ENCODE results near the gene CGB5. TPM values are rescaled to one million over a fixed set of nuclear protein-coding genes. Genes with fewer than 3 reads are reported as not detected.

Gene CGB5
- polyA plus RNA-seq, 1 donor = not detected

Other genes with a start within 250 kb of the CGB5 start
- 28.5 TPM for gene BCAT2, start 232.8 kb upstream of the CGB5 start, polyA plus RNA-seq (ENCODE audit: insufficient read length)
- 3.8 TPM for gene HSD17B14, start 207.4 kb upstream of the CGB5 start, polyA plus RNA-seq (ENCODE audit: insufficient read length)
- gene PLEKHA4, start 175.2 kb upstream of the CGB5 start, polyA plus RNA-seq (ENCODE audit: insufficient read length) = 40.4 TPM
- gene PPP1R15A, start 171.4 kb upstream of the CGB5 start, polyA plus RNA-seq (ENCODE audit: insufficient read length) = 59.4 TPM
- not detected for gene TULP2, start 145.1 kb upstream of the CGB5 start, polyA plus RNA-seq (ENCODE audit: insufficient read length)
- gene NUCB1, start 143.5 kb upstream of the CGB5 start, polyA plus RNA-seq (ENCODE audit: insufficient read length) = 175 TPM
- gene DHDH, start 110.1 kb upstream of the CGB5 start, polyA plus RNA-seq (ENCODE audit: insufficient read length) = 0.93 TPM
- gene BAX, start 89.0 kb upstream of the CGB5 start, polyA plus RNA-seq (ENCODE audit: insufficient read length) = 39.3 TPM
- gene FTL, start 78.5 kb upstream of the CGB5 start, polyA plus RNA-seq (ENCODE audit: insufficient read length) = 701 TPM
- gene GYS1, start 50.5 kb upstream of the CGB5 start, polyA plus RNA-seq (ENCODE audit: insufficient read length) = 108 TPM
- gene RUVBL2, start 50.0 kb upstream of the CGB5 start, polyA plus RNA-seq (ENCODE audit: insufficient read length) = 61.0 TPM
- gene LHB, start 26.8 kb upstream of the CGB5 start, polyA plus RNA-seq (ENCODE audit: insufficient read length) = not detected
- gene CGB3, start 19.5 kb upstream of the CGB5 start, polyA plus RNA-seq (ENCODE audit: insufficient read length) = not detected
- not detected for gene CGB2, start 12.0 kb upstream of the CGB5 start, polyA plus RNA-seq (ENCODE audit: insufficient read length)
- gene CGB1, start 7.0 kb upstream of the CGB5 start, polyA plus RNA-seq (ENCODE audit: insufficient read length) = not detected
- not detected for gene CGB8, start 5.3 kb downstream of the CGB5 start, polyA plus RNA-seq (ENCODE audit: insufficient read length)
- 2.3 TPM for gene CGB7, start 13.9 kb downstream of the CGB5 start, polyA plus RNA-seq (ENCODE audit: insufficient read length)
- gene NTF4, start 21.0 kb downstream of the CGB5 start, polyA plus RNA-seq (ENCODE audit: insufficient read length) = 5.8 TPM
- 9.8 TPM for gene KCNA7, start 28.9 kb downstream of the CGB5 start, polyA plus RNA-seq (ENCODE audit: insufficient read length)
- gene SNRNP70, start 41.6 kb downstream of the CGB5 start, polyA plus RNA-seq (ENCODE audit: insufficient read length) = 259 TPM
- gene LIN7B, start 70.5 kb downstream of the CGB5 start, polyA plus RNA-seq (ENCODE audit: insufficient read length) = 13.4 TPM
- gene C19orf73, start 75.3 kb downstream of the CGB5 start, polyA plus RNA-seq (ENCODE audit: insufficient read length) = 0.54 TPM
- 10.0 TPM for gene PPFIA3, start 75.7 kb downstream of the CGB5 start, polyA plus RNA-seq (ENCODE audit: insufficient read length)
- gene HRC, start 111.5 kb downstream of the CGB5 start, polyA plus RNA-seq (ENCODE audit: insufficient read length) = 187 TPM
- gene TRPM4, start 113.9 kb downstream of the CGB5 start, polyA plus RNA-seq (ENCODE audit: insufficient read length) = 49.4 TPM

Measured in hindlimb muscle (tissue), 1 donor.